GM21737 (cell line): ENCODE results near the gene TMEM86B.
"Not testable (repeated sequence)": the region's sequence is repeated elsewhere in the genome, so short reads cannot be mapped to it uniquely, and the experiment has no call there.

Experiments used
- ATAC-seq: cut with Tn5 transposase; IDR thresholded peaks from one replicate; pipeline ENCODE4 v1.9.1; 2021; ENCODE audit warnings: mild to moderate bottlenecking, moderate library complexity; ENCODE audit not compliant: unreplicated experiment

The TMEM86B gene

DNA sequence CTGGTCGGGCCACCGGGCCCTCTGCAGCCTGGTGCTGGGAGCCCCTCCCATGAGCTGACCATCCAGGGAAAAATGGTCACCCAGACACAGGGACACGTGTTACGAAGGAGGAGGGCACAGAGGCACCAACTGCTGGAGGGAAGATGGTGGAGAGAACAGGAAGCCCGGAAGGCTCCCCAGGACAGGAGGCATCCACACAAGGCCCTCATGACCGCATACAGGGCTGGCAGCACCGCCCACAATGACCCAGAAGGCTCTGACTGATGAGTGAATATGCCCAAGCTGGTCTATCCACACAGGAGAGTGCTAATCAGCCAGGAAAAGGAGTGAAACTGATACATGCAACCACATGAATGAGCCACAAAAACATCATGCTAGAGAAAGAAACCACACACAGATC, 14.0 kb upstream of the TMEM86B start:
- ATAC-seq = no peak

DNA sequence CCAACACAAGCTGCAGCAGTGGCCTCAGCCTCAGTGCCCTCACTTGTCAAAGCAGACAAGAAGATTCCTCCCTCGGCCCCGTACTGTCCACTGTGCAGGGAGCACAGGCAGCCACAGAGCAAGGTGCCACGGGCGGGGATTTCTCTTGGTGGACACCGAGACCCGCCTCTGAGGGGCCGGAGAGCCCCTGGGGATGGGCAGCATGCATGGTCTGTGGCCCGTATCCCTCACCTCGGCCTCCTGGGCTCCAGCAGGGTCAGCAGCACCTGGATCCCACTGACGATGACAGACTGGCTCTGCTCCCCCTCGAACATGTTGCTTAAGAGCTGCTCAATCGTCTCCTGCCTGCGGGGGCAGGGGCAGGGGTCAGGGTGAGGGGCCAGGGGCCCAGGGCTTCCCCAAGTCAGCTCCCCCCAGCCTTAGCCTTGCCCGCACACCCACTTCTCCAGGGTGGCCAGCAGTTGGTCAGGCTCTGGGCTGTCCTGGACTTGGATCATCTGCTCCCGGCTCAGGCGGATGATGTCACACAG, 13.4 kb upstream of the TMEM86B start:
- ATAC-seq = no peak

DNA sequence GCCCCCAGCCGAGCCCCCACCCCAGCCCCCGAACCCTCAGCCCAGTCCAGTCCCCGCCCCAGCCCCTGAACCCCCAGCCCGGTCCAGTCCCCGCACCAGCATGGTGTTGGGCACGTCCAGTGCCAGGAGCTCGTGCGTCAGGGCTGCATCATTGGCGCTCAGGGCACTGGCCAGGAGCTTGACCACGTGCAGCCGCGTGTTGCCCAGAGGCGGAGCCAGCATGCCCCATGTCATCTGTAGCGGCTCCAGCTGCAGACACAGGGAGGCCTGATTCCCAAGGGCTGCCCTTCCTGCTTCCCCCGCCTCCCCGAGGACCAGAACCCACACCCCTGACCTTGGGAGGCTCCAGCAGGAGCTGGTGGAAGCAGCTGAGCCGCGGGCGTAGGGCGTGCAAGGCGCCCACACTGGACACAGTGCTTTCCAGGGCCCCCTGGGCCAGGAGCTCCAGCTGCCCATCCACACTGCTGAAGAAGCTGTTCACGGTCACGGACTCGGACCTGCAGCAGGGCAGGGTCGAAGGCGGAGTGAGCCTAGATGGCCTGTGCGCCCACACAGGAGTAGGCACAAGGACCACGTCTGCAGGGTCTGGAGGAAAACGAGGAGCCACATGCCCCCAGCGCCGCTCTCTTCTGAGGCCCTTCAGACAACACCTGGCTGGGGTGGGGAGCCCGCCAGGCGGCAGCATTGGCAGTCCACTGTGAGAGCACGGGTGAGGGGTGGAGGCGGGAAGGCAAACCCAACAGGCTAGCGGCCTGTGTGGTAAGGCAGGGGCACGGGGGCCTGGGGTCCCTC, 12.8 kb upstream of the TMEM86B start:
- ATAC-seq = no peak

DNA sequence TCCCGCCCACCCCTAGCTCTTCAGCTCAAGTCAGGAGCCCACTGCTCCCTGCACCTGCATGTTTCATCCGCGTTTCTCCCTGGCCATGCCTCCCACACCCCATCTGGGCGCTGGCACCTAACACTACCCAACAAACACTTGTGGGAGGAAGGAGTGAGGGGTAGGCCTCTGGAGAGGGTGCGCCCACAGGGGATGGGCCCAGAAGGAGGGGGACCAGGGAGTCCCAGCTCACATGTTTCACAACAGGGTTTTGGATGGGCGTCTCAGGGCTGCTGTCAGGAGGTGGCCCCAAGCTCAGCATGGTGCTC, 12.1 kb upstream of the TMEM86B start:
- ATAC-seq = no peak

DNA sequence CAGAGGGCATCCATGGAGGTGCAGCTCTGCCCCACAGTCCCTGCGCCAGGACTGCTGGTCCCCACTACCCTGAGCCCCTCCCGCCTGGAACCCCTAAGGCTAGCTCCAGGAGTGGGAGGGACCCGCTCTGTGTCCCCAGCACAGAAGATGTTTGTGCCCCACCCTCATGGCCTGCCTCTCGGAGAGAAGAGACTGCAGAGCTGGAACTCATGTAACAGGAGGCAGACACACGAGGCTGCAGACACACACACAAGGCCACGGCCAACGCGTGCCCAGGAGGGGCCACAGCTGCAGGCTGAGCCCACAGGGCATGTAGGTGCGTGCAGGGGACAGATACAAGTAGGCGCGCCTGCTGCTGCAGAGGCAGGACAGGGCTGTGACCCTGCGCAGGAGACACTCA, 10.4 kb upstream of the TMEM86B start:
- ATAC-seq = no peak

DNA sequence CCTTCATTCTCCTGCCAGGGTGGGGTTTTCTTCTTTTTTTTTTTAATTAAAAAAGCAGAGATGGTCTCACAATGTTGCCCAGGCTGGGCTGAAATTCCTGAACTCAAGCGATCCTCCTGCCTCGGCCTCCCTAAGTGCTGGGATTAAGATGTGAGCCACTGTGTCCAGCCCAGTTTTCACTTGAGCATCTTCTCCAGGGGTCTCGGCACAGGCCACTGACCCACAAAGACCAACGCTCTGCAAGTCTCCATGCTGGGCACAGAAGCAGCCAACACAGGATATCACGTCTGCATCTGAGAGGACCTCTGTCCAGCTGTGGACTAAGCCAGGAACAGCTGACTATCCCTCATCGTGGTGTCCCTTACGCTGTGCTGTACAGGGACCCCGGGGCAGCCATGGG, 9.5 kb upstream of the TMEM86B start:
- ATAC-seq = no peak

DNA sequence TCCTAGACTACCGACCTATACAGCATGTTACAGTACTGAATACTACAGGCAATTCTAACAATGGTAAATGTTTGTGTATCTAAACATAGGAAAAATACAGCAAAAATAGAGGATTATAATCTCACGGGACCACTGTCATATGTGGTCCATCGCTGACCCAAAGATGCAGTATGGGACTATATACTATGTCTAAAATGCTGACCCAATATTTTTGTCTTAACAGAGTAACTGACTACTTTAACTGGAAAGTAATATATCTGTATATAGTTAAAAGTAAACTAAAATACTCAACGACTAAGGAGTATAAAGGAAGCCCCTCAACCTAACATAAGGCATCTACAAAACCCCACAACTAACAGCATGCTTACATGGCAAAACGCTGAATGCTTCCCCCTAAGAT, 4.4 kb upstream of the TMEM86B start:
- ATAC-seq = no peak

DNA sequence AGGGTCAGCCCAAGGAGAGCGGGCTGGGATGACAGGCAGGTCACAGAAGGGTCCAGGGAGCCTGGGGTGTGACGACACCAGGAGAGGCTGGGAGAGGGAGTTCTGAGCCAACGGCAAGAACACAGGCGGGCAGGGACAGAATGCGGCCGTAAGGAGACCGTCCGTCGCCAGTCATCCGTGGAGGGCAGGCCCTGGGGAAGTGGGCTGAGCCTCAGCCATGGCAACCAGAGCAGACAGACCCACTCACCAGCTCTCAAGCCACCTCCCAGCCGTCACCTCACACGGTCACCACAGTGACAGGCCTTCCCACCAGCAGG, 3.7 kb upstream of the TMEM86B start:
- no peak for ATAC-seq

DNA sequence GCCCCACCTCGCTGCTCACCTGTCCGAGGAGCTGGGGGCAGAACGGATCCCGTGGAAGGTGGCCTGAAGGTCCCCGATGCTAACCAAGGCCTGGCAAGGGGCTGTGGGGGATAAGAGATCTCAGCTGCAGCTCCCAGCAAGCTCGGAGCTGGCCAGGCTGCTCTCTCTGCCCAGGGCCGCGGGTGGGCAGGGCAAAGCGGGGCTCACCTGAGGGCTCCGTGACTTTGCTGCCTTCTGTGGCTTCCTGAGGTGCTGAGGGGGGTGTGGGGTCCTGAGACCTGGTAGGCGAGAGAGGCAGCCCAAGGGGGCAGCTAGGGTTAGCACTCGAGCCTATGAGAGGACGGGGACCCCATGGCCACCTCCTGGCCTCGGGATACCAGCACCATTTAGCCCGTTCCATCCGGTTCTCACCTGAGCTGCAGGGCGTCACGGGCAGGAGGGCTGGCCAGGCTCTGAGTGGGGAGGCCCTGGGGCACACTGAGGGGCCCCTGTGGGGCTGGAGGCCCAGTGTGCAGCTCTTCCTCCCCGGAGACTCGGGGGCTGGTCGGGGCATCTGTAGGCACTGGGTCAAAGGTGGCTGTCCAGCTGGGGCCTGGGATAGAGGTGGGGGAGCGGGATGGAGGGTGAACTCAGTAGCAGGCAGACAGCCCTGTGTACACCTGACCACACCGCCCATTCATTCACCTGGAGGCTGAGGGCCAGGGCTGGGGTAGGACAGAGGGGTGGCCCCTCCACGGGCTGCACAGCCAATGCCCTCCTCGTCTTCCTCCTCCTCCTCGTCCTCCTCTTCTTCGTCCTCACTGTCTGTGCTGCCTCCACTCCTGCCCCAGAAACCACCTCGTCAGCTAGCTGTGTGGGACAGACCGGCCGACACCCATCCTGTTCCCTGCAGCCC, 3.1 kb upstream of the TMEM86B start:
- ATAC-seq = no peak

DNA sequence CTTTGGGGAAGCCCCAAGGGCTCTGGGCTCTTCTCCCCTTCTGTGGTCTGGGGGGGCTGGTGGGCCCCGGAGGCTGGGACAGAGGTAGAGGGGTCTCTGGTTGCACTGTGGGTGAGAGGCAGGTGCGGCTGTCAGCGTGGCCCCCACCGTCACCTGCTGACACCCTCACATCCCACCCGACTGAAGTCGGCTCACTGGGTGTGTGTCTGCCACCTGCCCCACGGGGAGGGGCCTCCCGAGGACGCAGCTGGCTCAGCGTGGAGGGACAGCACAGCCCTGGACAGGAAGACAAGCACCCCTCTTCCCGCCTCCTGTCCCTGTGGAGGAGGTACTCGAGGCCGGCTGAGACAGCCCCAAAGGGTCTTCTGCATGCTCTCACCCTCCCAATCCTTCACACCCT, 2.2 kb upstream of the TMEM86B start:
- ATAC-seq = no peak

DNA sequence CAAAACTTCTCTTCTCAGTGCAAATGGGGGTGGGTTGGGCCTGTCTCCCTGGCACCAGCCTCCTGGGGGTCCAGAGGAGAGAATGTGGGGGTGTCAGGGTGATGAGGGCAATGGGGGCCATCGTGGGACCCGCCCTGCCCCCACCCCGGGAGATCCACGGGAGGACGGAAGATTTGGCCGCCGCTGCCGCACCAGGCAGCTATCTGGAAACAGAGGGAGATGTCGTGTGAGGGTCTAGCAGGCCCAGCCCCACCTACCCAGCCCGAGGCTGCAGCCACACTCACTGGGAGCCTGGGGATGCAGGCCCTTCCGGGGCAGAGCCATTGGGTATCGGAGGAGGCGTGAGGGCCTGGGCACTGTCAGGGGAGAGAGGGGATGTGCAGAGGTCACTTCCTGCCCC, 1.8 kb upstream of the TMEM86B start:
- ATAC-seq = no peak

DNA sequence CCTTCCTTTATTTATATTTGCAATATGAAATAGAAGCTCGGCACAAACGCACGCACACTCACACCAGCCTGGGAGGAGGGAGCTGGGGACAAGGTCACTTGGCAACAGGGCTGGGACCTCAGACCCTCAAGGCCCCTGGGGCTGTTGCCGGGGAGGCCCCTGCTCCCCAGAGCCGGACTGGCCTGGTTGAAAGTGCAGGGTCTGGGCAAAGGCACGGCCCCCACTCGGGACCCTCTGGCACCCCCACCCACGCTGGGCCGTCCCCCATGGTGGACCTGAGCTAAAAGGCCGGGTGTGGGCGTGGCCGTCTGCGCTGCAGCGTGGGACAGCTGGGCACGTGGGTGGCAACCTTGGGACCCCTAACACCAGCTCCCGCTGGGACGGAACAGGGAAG, 1.2 kb upstream of the TMEM86B start:
- no peak for ATAC-seq

DNA sequence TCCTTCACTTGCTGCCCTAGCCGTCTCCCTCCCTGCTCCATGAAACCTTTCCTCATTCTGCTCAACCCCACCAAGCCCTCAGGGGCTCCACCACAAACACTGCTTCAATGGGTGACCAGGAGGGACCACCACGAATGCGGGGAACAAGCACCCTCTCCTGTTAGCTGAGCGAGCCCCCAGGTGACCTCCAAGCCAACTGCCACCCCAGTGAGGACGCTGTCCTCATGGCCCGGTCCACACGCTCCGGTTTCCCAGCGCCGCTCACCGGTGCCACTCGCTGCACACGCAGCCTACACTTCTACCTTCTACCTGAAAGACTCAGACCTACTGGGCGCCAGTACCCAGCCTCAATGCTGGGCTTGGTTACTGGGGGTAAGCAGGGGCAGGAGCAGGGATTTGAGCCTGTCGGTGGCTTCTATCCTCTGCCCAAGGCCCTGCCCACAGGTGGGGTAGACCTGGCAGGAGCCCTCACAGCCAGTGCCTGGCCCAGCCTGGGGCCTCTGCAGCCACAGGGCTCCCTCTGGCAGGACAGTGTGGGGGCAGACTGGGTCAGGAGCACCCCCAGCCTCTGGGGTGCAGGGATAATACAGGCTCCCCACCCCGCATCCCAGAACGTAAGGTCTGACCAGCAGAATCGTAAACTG, 704 bp upstream of the TMEM86B start:
- ATAC-seq = no peak

DNA sequence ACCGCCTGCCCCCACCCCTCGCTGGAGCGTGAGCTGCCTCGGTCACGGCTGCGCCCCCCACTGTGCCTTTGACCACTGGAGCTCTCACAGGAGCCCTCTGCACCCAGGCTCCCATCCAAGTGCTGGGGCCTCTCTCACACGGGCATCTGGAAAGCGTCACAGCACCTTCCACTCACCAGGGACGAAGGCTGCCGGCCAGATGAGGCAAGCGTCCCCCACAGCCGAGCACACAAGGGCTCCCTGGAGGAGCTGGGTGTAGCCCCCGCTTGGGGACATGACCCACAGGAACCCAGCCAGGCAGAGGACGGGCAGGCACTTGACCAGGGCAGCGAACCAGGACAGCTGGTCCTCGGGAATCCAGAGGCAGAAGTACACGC, 560 bp downstream of the TMEM86B start:
- no peak for ATAC-seq

DNA sequence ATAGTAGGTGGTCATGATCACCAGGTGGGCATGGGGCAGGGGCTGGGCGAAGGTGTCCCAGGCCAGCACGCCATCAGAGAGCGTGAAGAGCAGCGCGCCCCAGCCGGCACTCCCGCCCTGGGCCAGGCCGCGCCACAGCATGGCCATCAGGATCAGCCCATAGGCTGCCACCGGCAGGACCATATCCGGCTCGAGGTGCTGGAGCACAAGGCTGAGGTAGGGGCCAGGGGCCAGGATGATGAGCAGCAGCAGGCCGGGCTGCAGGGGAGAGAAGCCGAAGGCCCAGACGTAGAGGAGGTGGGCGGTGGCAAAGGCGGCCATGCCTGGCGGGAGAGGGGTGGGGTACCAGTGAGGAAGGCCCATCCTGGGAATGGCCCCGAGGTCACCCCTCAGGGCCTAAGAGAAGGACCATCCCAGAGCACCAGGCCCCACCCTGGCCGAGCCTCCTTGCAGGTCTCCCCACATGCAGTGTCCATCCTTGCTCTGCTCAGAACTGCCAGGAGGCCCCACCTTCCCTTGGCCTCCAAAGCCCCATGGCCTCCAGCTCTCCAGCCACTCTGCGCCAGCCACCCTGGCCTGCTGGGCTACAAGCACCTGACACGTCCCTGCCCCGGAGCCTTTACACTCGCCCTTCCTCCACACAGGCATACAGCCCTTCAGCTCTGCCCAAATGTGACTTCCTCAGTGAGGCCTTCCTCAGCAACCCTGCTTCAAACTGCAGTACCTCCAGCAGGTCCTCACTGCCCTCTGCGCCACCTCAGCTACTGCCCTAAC, 1.1 kb downstream of the TMEM86B start:
- no peak for ATAC-seq

DNA sequence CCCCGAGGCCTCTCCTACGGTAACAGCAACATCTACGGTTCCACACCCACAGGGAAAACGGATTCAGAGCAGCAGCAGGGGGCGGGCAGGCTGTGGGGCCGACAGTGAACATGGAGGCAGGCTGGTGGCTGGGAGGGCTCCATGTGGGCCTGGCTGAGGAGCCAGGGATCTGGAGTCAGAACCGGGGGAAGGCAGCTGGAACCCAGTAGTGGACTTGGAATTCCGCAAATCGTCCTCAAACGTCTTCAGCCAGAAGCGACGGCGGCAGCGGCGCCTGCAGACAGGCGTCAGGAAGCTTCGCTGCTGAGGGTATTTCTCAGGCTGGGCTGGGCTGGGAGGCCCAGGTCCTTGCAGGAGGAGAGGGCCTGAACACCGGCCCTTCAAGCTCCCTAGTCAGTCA, 1.8 kb downstream of the TMEM86B start:
- ATAC-seq = no peak

DNA sequence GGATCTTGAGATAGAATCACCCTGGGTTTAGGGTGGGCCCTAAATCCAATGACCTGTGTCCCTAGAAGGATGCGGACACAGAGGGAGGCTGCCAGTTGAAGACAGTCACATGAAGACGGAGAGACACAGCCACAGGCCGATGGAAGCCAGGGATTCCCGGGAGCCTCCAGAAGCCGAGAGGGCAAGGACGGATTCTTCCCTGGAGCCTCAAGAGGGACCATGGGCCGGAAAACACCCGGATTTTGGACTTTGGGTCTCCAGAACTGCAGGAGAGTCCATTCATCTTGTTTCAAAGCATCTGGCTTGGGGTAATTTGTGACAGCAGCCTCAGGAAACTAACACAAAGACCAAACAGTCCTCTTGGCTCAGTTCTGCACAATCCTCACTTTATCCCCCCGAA, 2.3 kb downstream of the TMEM86B start:
- ATAC-seq = no peak

DNA sequence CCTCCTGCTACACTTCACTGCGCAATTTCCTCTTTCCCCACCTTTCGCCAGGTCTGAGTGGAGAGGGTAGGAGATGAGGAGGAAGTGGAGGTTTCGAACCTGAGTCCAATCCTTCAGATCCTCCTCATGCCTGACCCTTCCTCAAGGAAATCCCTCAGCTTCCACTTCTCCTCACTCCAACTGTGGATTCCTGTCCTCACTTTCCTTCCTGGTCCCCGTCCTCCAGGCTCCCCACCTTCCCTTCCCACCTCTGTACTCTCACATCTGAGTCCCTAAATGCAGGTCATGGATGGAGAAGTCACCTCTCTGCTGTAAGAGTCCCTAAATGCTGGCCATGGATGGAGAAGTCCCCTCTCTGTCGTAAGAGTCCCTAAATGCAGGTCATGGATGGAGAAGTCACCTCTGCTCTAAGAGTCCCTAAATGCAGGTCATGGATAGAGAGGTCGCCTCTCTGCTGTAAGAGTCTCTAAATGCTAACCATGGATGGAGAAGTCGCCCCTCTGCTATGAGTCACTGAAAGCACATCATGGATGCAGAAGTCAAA, 3.1 kb downstream of the TMEM86B start:
- no peak for ATAC-seq

DNA sequence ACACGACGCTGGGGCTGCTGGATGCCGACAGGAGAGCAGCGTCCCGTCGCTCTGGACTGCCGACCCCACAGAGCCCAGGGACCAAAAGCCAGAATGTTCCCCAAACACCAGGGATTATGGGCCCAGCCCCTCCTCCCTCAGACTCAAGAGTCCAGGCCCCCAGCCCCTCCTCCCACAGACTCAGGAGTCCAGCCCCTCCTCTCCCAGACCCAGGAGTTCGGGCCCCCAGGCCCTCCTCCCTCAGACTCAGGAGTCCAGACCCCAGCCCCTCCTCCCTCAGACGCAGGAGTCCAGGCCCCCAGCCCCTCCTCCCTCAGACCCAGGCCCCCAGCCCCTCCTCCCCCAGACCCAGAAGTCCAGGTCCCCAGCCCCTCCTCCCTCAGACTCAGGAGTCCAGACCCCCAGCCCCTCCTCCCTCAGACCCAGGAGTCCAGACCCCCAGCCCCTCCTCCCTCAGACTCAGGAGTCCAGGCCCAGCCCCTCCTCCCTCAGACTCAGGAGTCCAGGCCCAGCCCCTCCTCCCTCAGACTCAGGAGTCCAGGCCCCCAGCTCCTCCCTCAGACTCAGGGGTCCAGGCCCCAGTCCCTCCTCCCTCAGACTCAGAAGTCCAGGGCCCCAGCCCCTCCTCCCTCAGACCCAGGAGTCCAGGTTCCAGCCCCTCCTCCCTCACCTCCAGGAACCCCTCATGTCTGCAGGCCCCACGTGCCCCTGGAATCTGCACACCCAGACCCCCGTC, 3.7 kb downstream of the TMEM86B start:
- ATAC-seq = not testable (repeated sequence)

DNA sequence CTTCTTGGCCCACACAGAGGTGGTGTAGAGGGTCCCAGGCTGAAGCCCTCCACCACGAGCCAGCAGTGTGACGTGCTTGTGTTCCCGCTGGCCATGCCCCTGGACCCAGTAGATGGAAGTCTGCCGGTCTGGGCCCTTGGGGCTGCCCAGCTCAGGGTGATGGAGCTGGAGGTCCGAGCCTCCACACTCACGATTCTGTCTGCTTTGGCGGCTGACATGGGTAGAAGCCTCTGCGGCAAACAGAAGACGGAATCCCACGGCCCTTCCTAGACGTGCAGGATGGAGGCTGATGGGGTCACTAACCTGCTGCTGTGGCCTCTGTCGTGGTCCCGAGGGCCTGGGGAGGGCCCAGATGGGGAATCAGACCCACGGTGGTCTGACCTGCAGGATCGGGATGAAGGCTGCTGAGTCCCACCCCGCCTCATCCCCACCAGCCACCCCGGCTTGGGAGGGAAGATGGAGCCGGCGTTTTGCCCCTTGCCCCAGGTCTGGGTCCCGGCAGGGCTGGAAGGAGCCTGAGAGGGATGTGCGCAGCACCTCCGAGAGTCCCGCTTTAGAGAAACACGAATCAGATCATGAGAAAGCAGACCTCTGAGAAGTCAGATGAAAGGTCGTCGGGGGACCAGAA, 4.4 kb downstream of the TMEM86B start:
- ATAC-seq = no peak
